Thoracic aorta (tissue), 2 donors: ENCODE measurements around the gene TIMP3. TPM values are rescaled to one million over a fixed set of nuclear protein-coding genes. Genes with fewer than 3 reads are reported as not detected.

Experiments
- ATAC-seq: fragments of 150-250 bp; one replicate; pipeline ENCODE4 v1.8.0; 2017; ENCODE audit warnings: low read depth; ENCODE audit not compliant: insufficient number of reproducible peaks, low FRiP score
- DNase-seq: peaks from one replicate; pipeline ENCODE4 v3.0.0-alpha.2; 2020; ENCODE audit warnings: low spot score
- H3K27ac ChIP-seq, 2 donors: fragments of 200-600 bp; sonication (generic); 1 replicate in 1 of 2; 2 replicates in 1 of 2; pipeline ENCODE4 v1.5.1; 2016; ENCODE audit warnings: mild to moderate bottlenecking in 2 of 2, moderate library complexity in 2 of 2
- H3K27me3 ChIP-seq: fragments of 200-600 bp; sonication (generic); replicated peaks from 2 replicates; pipeline ENCODE4 v1.6.0; 2016; ENCODE audit warnings: mild to moderate bottlenecking; ENCODE audit not compliant: insufficient read depth
- H3K36me3 ChIP-seq: fragments of 200-600 bp; sonication (generic); one replicate; pipeline ENCODE4 v1.5.1; 2016
- H3K4me1 ChIP-seq, 2 donors: fragments of 200-600 bp; sonication (generic); 1 replicate in 1 of 2; 2 replicates in 1 of 2; pipeline versions ENCODE4 v1.5.1 to v1.6.0; 2016; ENCODE audit warnings: low read depth in 2 of 2, mild to moderate bottlenecking in 1 of 2; ENCODE audit not compliant: control insufficient read depth in 1 of 2
- H3K4me3 ChIP-seq: fragments of 200-600 bp; sonication (generic); 2 replicates; pipeline ENCODE4 v1.5.1; 2016; ENCODE audit warnings: mild to moderate bottlenecking
- H3K9me3 ChIP-seq: fragments of 200-600 bp; sonication (generic); 2 replicates; pipeline ENCODE4 v1.5.1; 2016
- CTCF ChIP-seq: fragments of 200-600 bp; sonication (generic); IDR thresholded peaks from one replicate; pipeline ENCODE4 v1.5.1; 2019; ENCODE audit warnings: antibody characterized with exemption
- total RNA-seq, 2 donors: library from RNA; depleted of rRNA; stranded (reverse); fragments of >200 nt; gene quantifications; one replicate each; pipeline versions ENCODE4 v1.1.0 to v1.2.3, GENCODE V29; 2016

The TIMP3 gene
- total RNA-seq, 2 donors from 2014 or later, result 471 to 756 TPM

- no peaks in the 10 kb centered on the region for H3K27me3 ChIP-seq
- no peaks in the 10 kb centered on the region for H3K9me3 ChIP-seq
- ATAC-seq (no peak), DNase-seq (no peak)
- H3K4me1 ChIP-seq, result peaks cover 0 to 5% of the 10 kb centered on the region in 2 donors
- H3K36me3 ChIP-seq, result no peaks in the 10 kb centered on the region
- no peak overlapping the region for H3K4me3 ChIP-seq
- no peak overlapping the region for H3K27ac ChIP-seq
- no peak for TF ChIP-seq CTCF
These were observed 36.3 kb upstream of the TIMP3 start for GRCh38 chr22:32765132-32765618.

GRCh38 chr22:32771756-32772155, 29.7 kb upstream of the TIMP3 start:
- no peak for TF ChIP-seq CTCF
- Histone ChIP-seq H3K4me1 (no peaks in the 10 kb centered on the region), H3K27ac (no peak overlapping the region), H3K27me3 (no peaks in the 10 kb centered on the region), H3K9me3 (no peaks in the 10 kb centered on the region), H3K36me3 (no peaks in the 10 kb centered on the region), H3K4me3 (no peak overlapping the region)
- no peak for DNase-seq
- ATAC-seq, result no peak

- TF ChIP-seq CTCF, result no peak
- DNase-seq (no peak), ATAC-seq (no peak)
- Histone ChIP-seq H3K9me3 (no peaks in the 10 kb centered on the region), H3K36me3 (no peaks in the 10 kb centered on the region), H3K4me3 (no peak overlapping the region), H3K27ac (no peak overlapping the region), H3K27me3 (no peaks in the 10 kb centered on the region), H3K4me1 (no peaks in the 10 kb centered on the region)
These were observed 25.5 kb upstream of the TIMP3 start for GRCh38 chr22:32775957-32776356.

GRCh38 chr22:32776397-32776796, 25.1 kb upstream of the TIMP3 start:
- H3K4me1 ChIP-seq, result no peaks in the 10 kb centered on the region
- no peak for TF ChIP-seq CTCF
- H3K9me3 ChIP-seq, result no peaks in the 10 kb centered on the region
- ATAC-seq (no peak), DNase-seq (no peak)
- no peak overlapping the region for H3K27ac ChIP-seq
- no peaks in the 10 kb centered on the region for H3K36me3 ChIP-seq
- no peak overlapping the region for H3K4me3 ChIP-seq
- H3K27me3 ChIP-seq, result no peaks in the 10 kb centered on the region

GRCh38 chr22:32776802-32777201, 24.7 kb upstream of the TIMP3 start:
- Histone ChIP-seq H3K27ac (no peak overlapping the region), H3K36me3 (no peaks in the 10 kb centered on the region), H3K9me3 (no peaks in the 10 kb centered on the region), H3K4me1 (no peaks in the 10 kb centered on the region), H3K4me3 (no peak overlapping the region), H3K27me3 (no peaks in the 10 kb centered on the region)
- no peak for DNase-seq
- ATAC-seq, result no peak
- TF ChIP-seq CTCF, result no peak
